GM19467 (cell line): Measurements from ENCODE around the gene CMC1.

Experiments
- ATAC-seq: cut with Tn5 transposase; IDR thresholded peaks from one replicate; pipeline ENCODE4 v1.9.1; 2021; ENCODE audit warnings: mild to moderate bottlenecking, moderate library complexity; ENCODE audit not compliant: unreplicated experiment

Gene CMC1

GRCh38 chr3:28295898-28296490 is 54.6 kb downstream of the CMC1 start:
- ATAC-seq: no peak

GRCh38 chr3:28299705-28300104 is 58.3 kb downstream of the CMC1 start:
- no peak for ATAC-seq

- no peak for ATAC-seq
These were observed 59.0 kb downstream of the CMC1 start for GRCh38 chr3:28300345-28300962.

GRCh38 chr3:28301688-28302087 is 60.3 kb downstream of the CMC1 start:
- no peak for ATAC-seq

- no peak for ATAC-seq
These were observed 66.8 kb downstream of the CMC1 start for GRCh38 chr3:28308196-28308595.

- ATAC-seq: no peak
These were observed 74.3 kb downstream of the CMC1 start for GRCh38 chr3:28315711-28316110.

- ATAC-seq: no peak
These were observed 74.8 kb downstream of the CMC1 start for GRCh38 chr3:28316226-28316625.

- ATAC-seq: peak; percentile 70
These were observed 76.1 kb downstream of the CMC1 start for GRCh38 chr3:28317438-28318022.

- ATAC-seq: no peak
These were observed 79.6 kb downstream of the CMC1 start for GRCh38 chr3:28320981-28321380.

GRCh38 chr3:28322464-28322863 is 81.0 kb downstream of the CMC1 start:
- ATAC-seq: no peak

GRCh38 chr3:28326458-28326926 is 85.1 kb downstream of the CMC1 start:
- peak; percentile 73 for ATAC-seq

GRCh38 chr3:28328188-28329151 is 87.1 kb downstream of the CMC1 start:
- no peak for ATAC-seq

GRCh38 chr3:28334552-28334951 is 93.1 kb downstream of the CMC1 start:
- no peak for ATAC-seq

- ATAC-seq: no peak
These were observed 93.8 kb downstream of the CMC1 start for GRCh38 chr3:28335246-28335645.

- no peak for ATAC-seq
These were observed 95.8 kb downstream of the CMC1 start for GRCh38 chr3:28337230-28337629.

- no peak for ATAC-seq
These were observed 101.7 kb downstream of the CMC1 start for GRCh38 chr3:28343144-28343543.

- ATAC-seq: no peak
These were observed 104.3 kb downstream of the CMC1 start for GRCh38 chr3:28345690-28346089.

GRCh38 chr3:28347374-28348264 is 106.2 kb downstream of the CMC1 start:
- ATAC-seq: no peak

- no peak for ATAC-seq
These were observed 106.8 kb downstream of the CMC1 start for GRCh38 chr3:28348265-28348628.
